ENCODE measurements around the gene VAT1L. TPM values are rescaled to one million over a fixed set of nuclear protein-coding genes. Genes with fewer than 3 reads are reported as not detected.

The VAT1L gene
- total RNA-seq, 1 experiment from 2014 or later = 0.10 TPM

GRCh38 chr16:77790912-77791311 is 2.5 kb downstream of the VAT1L start:
- BruUV-seq (replicated peaks) = no TSS peak
- Histone ChIP-seq H3K9me3 (ENCODE audit: control insufficient read depth in 1 of 2, insufficient read depth in 1 of 2, low read depth in 1 of 2, low read length in 2 of 2) (no peaks in the 10 kb centered on the region), H3K4me3 (replicated peaks in 1 of 2; ENCODE audit: low read depth in 1 of 2, low read length in 2 of 2) (no peak overlapping the region), H3K79me2 (ENCODE audit: insufficient read depth, low read length) (no peaks in the 10 kb centered on the region), H3K9ac (ENCODE audit: low read length) (no peak overlapping the region), H3K4me2 (ENCODE audit: low read length) (no peak overlapping the region), H4K20me1 (ENCODE audit: insufficient read depth) (no peaks in the 10 kb centered on the region), H3K9me2 (ENCODE audit: insufficient read depth) (no peaks in the 10 kb centered on the region), H3K36me3 (ENCODE audit: control insufficient read depth in 1 of 2, insufficient read depth in 2 of 2, low read length in 2 of 2) (no peaks in the 10 kb centered on the region), H3K27ac (ENCODE audit: low read depth, low read length) (no peak overlapping the region), H2AFZ (ENCODE audit: low read depth, low read length, poor library complexity, severe bottlenecking) (no peak overlapping the region), H3K27me3 (ENCODE audit: insufficient read depth, low read length) (peaks cover 62% of the 10 kb centered on the region), H3K4me1 (ENCODE audit: control insufficient read depth in 1 of 2, insufficient read depth in 2 of 2, low read length in 2 of 2) (no peaks in the 10 kb centered on the region)
- no peak for TF ChIP-seq ATF3 (IDR thresholded peaks at IDR 0.05)
- no peak for TF ChIP-seq SP1 (IDR thresholded peaks at IDR 0.05; ENCODE audit: low read depth)
- TF ChIP-seq JUND (IDR thresholded peaks at IDR 0.05) = no peak
- no peak for TF ChIP-seq ZNF274 (IDR thresholded peaks at IDR 0.05; ENCODE audit: low read depth, low read length)
- no peak for TF ChIP-seq CEBPB (IDR thresholded peaks at IDR 0.05; ENCODE audit: low read depth)
- no peak for TF ChIP-seq POLR2AphosphoS5 (IDR thresholded peaks at IDR 0.05; ENCODE audit: low read depth, low read length)
- TF ChIP-seq ELF1 (IDR thresholded peaks at IDR 0.05; ENCODE audit: borderline replicate concordance, low read depth) = no peak
- no peak for TF ChIP-seq POLR2A (IDR thresholded peaks at IDR 0.05; ENCODE audit: borderline replicate concordance, extremely low read depth, insufficient read depth, insufficient read length)
- TF ChIP-seq EZH2 (IDR thresholded peaks at IDR 0.05) = no peak
- TF ChIP-seq REST (IDR thresholded peaks at IDR 0.05; ENCODE audit: low read depth) = no peak
- no peak for TF ChIP-seq CBX3 (IDR thresholded peaks at IDR 0.05; ENCODE audit: low read depth)
- no peak for TF ChIP-seq SRF (IDR thresholded peaks at IDR 0.05; ENCODE audit: low read depth)
- TF ChIP-seq ZBTB33 (IDR thresholded peaks at IDR 0.05; ENCODE audit: extremely low read depth, insufficient replicate concordance, low read length) = no peak
- ChIA-PET CTCF (no interaction called here), POLR2A (no interaction called here), RAD21 (ENCODE audit: low non-redundant PET in 1 of 2, low total read pairs in 2 of 2, uncharacterized antibody in 2 of 2, unreplicated experiment in 2 of 2) (no interaction called here)
- DNase-seq (ENCODE audit: low read depth, low spot score) (no peak), ATAC-seq (no peak)
- intact Hi-C loops (cut with micrococcal nuclease) = no loop called here
